Brain pericyte (primary cell): ENCODE results near the gene CHKA.

Experiments used
- DNase-seq: peaks from one replicate; pipeline ENCODE4 v3.0.0-alpha.2; 2012; ENCODE audit warnings: low read depth, low spot score

The CHKA gene

DNA sequence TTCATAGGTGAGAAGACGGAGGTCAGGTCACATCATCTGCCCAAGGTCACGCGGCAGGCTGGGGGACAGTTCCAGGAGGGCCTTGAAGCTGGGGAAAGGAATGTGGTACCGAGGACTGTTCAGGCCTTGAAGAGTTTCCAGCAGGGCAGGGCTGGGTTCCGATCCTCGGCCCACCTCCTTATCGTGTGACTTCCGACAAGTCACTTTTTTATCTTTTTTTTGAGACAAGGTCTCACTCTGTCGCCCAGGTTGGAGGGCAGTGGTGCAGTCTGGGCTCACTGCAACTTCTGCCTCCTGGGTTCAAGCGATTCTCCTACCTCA lies 90.1 kb downstream of the CHKA start:
- no peak for DNase-seq

DNA sequence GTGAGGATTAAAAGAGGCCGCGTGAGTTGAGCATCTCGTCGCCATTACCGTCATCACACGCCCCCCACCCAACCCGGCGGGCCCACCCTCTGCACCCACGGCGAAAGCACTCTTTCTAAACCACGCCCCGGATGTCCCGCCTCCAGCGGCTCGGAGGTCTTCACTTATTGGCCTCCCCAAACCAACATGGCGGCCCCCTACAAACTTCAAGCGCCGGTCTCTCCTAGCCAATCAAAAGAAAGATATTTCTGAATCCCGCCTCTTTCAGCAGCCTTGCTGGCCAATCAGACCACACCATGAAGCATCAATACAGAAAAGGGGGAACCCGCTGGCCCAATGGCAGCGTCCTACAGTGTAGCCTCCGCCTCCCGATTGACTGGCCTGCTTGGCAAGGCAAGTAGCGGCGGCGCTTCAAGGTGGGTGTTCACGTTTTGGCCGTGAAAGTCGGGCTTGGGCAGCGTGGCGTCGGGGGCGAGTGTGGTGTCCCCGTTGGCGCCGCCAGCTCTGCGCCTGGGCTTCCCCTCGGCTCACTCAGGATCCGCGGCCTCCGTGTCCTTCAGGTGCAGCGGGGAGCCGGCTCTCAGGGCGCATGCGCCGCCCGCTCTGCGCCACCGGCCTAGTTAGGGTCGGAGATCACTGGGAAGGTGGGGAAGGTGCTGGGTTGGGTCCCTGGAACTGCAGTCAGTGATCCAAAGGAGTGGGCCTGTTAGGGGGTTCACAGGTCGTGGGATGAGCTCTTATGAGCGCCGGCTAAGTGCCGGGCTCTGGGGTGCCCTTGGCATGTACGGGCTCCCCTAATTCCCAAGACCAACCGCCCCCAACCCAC lies 90.7 kb downstream of the CHKA start, which contains the start of gene NDUFS8:
Gene NDUFS8 (plus strand): TSS at position 364 of the 826 bp plus-strand sequence. CDS start 1,471 bp downstream, outside the sequence.
- DNase-seq = peak; percentile 96

DNA sequence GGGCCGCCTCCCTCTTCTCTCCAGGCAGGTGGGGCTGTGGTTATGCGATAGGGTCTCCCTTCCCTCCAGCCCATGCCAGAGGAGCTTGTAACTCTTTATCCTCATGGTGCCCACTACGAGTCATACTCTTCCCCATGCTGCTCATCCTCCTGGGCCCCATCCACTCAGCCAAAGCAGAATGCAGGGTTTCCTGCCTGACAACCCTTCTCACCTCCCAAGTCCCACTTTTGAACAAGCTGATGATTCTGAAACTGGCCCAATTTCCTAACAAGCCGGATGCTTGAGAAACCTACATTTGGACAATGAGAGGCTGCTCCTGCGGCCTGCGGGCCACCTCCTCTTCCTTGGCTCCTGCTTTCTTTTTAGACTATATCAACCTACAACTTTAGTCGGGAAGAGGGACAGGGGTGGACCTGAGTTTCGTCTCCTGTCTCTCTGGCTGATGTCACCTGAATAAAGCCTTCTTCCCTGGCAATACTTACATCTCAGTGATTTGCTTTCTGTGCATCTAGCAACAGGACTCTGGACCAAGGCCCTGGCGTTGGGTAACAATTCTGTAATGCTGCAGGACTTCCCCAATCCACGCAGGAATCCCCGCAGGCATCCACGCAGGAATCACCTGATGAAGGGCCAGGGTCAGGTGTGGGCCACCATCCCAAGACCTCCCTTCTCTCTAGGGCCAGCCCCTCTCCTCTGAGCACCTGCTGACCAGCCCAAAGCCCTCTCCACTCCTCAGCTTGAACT lies 92.2 kb downstream of the CHKA start:
- no peak for DNase-seq

DNA sequence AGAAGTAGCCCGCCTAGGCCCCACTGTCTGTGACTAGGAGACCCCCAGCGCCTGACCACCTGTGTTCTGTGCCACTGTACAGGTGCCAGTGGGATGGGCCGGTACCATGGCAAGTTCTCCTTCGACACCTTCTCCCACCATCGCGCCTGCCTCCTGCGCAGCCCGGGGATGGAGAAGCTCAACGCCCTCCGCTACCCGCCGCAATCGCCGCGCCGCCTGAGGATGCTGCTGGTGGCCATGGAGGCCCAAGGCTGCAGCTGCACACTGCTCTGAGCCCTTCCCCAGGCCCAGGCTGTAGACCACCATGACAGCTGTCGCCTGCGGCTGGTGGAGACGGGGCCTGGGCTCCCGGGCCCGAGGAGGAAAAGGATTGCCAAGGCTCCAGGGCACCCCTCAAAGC lies 93.5 kb downstream of the CHKA start:
- DNase-seq = no peak

DNA sequence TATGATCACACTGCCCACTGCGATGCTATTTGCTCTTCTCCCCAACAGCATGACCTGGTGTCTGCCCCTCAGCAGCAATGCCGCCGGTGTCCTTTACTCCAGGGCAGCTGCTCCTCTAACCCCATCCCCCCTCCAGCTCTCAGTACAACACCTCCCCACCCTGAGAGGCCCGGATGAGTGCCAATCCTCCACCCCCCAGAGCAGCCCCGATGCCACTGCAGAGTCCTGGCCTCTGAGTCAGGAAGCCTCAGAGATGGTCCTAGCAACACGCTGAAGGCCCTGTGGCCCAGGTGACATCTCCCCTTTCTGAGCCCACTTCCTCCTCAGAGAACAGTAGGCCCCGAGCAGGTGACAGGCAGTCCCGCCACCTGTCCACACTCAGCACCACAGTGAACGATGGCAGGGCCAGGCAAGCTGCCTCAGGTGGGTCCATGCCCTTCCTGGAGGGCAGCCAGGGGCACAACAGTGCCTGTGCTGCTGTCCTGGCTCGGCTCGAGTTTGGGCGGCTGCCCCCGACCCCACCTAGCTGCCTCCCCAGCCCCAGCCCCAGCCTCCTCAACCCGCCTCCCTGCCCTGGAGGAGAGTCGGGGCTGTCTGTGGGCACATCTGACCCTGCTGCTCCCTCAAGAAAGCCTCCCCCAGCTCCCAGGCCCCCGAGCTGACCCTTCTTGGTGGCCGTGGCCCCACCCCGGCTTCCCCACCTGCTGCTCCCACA lies 94.6 kb downstream of the CHKA start:
- no peak for DNase-seq

DNA sequence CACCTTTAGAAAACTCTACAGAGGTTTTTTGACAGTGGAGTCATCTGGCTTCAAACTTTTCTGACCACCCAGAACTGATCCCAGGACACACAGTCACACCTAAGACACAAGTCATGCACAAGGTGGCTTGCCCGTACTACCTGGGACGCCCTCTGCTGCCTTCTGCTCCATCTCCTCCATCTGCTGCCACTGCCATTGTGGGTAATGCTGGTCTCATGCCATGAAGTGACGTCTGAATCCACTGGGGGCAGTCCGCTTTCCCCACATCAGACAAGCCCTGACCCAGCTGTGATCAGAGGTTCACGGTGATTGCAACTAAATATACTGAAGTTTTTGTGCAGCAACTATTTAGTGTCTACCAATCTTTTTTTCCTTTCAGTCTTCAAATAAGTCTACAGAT lies 96.1 kb downstream of the CHKA start:
- DNase-seq = no peak

DNA sequence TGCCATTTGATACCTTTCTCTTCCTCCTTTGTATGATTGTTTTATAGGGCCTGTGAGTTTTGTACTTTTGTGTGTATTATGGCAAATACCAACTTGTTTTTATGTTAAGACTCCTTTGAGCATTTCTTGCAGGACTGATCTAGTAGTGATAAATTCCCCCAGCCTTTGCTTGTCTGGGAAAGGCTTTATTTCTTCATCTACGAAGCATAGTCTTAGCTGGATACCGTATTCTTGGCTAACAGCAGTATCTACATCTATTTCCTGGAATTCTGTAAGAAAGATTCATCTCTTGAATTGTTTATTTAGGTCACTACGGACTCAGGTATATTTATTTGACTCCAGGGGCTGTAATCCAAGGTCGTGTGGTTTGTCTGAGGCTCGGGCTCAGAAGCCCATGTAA lies 96.7 kb downstream of the CHKA start:
- DNase-seq = no peak

DNA sequence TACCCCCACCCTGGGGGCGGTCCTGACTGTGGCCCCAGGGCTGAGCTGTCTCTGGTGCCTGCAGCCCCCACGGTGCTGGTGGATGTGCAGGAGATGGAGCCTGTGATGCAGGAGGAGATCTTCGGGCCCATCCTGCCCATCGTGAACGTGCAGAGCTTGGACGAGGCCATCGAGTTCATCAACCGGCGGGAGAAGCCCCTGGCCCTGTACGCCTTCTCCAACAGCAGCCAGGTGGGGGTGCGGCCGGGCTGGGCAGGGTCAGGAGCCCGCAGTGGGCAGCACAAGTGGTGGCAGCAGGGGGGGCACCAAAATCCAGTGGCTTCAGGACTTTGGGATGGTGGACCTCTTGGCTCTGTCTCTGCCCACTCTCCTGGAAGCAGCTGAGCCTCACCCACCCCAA lies 98.7 kb downstream of the CHKA start:
- DNase-seq = no peak

DNA sequence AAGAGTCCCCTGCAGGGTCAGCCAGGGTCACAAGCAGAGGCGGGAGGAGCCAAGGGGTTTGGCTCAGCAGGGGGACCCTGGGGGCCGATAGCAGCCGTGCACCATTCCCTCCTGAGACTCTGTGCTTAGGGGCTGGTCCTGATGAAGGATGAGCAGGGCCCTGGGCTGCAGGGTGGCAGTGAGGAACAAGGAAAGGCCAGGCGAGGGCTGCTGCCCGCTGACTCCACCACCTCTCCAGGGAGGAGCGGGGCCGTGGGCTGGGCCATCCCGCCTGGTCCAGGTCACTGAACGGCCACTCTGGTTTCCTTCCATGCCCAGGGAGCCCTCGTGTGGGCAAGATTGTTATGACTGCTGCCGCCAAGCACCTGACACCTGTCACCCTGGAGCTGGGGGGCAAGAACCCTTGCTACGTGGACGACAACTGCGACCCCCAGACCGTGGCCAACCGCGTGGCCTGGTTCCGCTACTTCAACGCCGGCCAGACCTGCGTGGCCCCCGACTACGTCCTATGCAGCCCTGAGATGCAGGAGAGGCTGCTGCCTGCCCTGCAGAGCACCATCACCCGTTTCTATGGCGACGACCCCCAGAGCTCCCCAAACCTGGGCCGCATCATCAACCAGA lies 99.9 kb downstream of the CHKA start:
- DNase-seq = no peak

DNA sequence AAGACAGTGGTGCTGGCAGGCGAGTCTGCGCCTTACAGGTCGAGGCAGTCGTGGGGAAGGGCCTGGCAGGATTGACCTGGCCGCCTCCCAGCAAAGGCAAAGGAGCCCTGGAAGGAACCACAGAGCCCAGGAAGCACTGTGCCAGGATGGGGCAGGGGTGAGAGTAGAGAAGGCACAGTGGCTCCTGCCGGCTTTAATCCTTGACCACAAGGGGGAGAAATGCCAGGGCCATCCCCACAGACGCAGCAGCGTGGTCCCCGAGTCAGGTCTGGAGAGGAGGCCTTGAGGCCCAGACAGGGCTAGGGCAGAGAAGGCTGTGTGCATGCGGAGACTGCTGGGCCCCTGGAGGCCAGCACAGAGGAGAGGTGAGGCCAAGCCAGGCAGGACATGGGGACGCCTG lies 100.6 kb downstream of the CHKA start:
- no peak for DNase-seq

DNA sequence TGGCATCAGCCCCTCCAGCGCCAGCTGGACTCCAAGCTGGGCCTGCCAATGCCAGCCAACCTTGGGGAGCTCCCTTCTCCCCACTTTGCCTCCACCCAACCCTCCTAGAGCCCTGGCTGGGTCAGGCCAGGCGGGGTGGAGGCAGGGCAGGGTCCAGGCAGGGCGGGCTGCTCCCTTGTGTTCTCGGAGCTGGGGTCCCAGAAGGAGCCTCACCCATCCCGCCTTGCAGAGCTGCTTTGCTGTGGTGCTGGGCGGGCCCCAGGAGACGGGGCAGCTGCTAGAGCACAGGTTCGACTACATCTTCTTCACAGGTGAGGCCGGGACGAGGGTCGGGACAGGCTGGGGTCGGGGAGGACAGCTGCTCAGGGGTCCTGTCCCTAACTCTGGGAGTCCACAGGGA lies 101.7 kb downstream of the CHKA start:
- DNase-seq = no peak

DNA sequence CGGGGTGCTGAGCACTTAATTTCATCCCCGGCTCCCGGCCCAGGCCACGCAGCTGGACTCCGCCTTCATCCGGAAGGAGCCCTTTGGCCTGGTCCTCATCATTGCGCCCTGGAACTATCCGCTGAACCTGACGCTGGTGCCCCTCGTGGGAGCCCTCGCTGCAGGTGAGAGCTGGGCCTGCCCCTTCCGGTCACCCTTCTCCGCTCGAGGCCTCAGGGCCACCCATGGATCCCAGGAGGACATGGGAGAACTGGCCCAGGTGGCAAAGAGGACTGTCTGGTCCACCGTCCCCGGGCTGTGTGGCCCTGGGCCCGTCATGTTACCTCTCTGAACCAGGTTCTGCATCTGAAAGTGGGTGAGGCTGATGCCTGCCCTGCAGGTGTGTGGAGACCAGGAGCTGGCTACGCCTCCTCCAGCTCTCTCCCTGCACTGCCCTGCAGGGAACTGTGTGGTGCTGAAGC lies 102.4 kb downstream of the CHKA start:
- no peak for DNase-seq

DNA sequence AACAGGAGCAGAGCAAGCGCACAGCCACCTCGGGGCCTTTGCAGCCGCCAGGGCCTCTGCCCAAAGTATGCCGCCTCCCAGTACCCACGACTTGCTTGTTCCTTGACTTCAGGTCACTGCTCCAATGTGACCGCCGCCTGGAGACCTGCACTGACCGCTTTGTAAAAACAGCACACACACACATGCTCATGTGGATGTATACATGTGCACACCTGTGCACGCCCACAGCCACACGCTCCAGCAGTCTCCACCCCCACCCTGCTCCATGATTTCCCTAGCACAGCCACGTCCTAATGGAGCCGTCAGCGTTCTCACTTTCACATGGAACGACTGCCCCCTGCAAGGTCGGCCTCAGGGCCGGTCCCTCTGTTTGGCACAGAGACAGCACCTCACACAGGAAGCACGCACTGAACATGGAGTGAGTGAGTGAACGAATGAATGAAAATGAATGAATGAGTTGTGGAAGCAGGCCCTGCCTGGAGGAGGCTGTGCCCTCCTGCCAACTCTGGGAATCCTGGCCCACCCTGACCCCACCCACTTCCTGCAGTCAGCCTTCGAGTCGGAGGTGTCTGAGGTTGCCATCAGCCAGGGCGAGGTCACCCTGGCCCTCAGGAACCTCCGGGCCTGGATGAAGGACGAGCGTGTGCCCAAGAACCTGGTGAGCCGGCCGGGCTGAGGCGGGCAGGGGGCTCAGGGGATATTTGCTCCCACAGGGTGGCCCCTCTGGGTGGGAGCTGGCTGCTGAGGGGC lies 103.0 kb downstream of the CHKA start:
- DNase-seq = no peak

DNA sequence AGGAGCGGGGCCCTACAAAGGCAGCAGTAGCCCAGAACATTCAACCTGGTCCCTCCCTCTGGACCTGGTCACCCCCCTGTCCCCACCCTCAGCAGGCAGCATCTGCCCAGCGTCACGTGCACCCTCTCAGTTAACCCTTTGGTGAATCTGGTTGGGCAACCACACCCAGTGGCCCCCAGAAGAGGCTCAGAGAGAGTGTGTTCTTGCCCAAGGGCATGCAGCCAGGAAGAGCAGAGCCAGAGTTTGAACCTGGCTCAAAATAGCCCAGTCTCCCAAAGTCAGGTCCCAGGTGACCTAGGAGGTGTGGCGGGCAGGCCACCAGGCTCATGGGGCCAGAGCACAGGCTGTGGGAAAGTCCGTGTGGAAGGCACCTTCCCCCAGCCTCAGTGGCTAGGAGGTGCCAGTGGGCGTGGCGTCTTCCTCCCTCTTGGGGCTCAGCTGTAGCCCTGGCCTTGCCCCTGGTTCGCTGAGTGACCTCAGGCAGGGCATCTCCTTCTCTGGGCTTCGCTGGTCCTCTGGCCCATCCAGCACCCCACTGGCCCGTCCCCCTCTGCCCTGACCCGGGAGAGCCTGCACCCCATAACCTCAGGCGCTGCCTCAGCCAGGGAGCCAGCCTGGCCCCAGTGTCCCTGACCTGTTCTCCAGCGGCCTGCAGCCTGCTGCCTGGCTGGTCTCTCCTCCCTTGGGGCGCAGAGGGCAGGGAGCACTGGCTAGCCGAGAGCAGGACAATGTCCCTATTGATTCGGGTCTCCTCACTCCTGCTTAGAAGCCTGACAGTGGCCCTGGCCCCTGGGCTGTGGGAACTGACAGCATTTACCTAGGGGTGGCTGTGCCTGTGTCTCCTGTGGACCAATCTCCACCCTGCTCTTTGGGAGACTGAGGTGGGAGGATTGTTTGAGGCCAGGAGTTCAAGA lies 104.0 kb downstream of the CHKA start:
- no peak for DNase-seq

DNA sequence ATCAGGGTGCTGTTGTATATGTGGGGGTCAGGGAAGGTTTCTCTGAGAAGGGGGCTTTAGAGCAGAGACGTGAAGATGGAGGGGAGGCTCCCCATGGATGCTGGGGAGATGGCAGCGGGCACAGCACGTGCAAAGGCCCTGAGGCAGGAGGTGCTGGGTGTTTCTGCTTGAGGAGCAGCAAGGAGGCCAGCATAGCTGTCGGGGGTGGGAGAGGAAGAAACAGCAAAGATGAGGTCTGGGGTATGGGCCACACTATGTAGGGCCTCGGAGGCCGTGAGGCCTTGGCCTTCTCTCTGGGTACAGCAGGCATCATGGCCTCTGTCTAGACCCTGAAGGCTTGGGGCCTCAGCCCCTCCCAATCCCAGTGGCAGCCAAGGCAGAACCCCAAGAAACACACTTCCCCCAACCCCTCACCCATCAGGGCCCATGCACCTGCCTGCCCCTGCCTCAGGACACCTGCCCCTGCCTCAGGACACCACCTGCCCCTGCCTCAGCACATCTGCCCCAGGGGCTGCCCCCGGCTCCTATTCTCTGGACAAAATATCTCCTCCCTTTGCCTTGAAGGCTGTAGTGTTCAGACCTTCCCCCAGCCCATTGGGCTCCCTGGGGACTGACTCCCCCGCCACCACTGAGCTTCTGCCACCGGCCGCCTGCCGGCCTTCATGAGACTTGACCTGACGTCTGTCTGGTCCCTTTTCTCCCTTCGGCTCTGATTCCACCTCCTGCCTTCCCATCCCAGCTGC lies 104.9 kb downstream of the CHKA start:
- DNase-seq = no peak

DNA sequence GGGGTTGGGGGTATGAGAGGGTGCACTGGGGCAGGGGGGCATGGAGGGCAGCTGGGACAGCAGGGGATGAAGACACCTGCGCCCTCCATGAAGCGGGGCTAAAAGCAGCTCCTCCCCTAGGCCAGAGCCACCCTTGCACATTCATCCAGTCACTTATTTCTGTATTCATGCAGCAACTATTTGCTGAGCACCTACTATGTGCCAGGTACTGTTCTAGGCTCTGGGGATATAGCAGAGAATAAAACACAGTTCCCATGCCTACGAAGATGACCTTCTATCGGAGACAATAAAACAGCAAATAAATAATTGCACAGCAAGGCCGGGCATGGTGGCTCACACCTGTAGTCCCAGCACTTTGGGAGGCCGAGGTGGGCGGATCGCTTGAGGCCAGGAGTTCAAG lies 105.7 kb downstream of the CHKA start:
- DNase-seq = no peak

DNA sequence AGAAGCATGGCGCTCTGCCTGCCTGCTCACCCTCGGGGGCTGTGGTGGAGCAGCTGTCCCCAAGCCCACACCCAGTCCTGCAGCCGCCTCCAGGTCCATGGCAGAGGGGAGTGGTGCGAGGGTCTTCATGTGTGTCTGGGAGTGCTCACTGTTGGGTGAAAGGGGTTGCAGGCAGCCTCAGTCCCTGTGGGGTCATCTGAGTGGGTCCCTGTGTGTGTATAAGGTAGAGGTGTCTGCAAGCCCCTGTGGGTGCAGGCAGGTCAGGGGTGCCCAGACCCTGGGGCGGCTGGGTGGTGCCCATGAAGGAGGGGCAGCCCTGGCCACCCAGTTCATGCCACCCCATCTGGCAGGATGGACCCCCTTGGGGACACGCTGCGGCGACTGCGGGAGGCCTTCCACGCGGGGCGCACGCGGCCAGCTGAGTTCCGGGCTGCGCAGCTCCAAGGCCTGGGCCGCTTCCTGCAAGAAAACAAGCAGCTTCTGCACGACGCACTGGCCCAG lies 106.2 kb downstream of the CHKA start:
- DNase-seq = no peak

DNA sequence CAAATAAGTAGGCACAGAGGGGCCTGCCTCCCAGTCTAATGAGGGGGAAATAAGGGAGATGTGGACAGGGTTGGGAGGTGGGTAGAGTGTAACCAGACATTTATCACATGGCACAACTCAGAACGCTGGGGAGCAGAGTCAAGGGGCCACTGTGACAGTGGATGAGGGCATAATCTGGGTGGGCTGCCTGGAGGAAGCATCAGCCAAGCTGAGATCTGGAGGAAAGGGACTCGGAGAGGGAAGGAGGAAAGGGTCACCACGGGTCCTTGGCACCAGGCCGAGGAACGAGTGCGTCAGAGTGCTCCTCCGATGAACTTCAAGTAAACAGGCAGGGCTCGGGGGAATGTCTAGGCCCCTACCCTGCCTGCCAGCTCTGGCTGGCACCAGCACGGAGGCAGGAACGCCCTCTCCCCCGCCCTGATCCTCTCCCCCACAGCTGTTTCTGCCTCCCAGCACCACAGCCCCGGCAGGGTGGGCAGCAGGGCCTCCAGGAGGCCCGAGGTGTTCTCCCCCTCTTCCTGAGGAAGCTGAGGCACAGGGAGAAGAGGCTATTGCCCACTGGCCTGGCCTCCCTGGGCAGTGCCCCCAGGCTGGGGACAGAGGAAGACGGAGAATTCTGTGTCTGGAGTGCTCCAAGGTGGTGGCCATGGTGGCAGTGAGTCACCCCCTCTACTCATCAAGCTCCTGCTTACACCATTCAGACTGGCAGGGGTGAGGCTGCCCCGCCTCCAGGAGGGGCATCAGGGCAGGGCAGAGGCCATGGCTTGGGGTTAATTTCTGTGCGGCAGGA lies 106.8 kb downstream of the CHKA start:
- DNase-seq = no peak
